ENCODE results near the gene TRIM63. TPM values are rescaled to one million over a fixed set of nuclear protein-coding genes. Genes with fewer than 3 reads are reported as not detected.

TRIM63 gene
- total RNA-seq, 3 donors from 2014 or later, result 0.22 TPM; not detected in 1

GRCh38 chr1:26028490-26028980 lies 38.9 kb downstream of the TRIM63 start:
- Histone ChIP-seq H3K4me1 (ENCODE audit: low read depth) (no peaks in the 10 kb centered on the region), H3K36me3 (ENCODE audit: low read depth) (no peaks in the 10 kb centered on the region), H3K9me3 (no peaks in the 10 kb centered on the region), H3K4me3 (no peak overlapping the region)
- intact Hi-C loops (cut with DNase I, micrococcal nuclease), result no loop called here
- no peak for ATAC-seq
- TF ChIP-seq CTCF (IDR thresholded peaks at IDR 0.05), result no peak
- DNase-seq, result no peak

- no peak for DNase-seq
- TF ChIP-seq CTCF (IDR thresholded peaks at IDR 0.05), result no peak
- no peaks in the 10 kb centered on the region for H3K36me3 ChIP-seq (ENCODE audit: low read depth)
- no peaks in the 10 kb centered on the region for H3K4me1 ChIP-seq (ENCODE audit: low read depth)
- no peaks in the 10 kb centered on the region for H3K9me3 ChIP-seq
- peak; percentile 15 for ATAC-seq
- no peak overlapping the region for H3K4me3 ChIP-seq
- intact Hi-C loops (cut with DNase I, micrococcal nuclease), result no loop called here
Measured at GRCh38 chr1:26027716-26028489, 39.5 kb downstream of the TRIM63 start.

GRCh38 chr1:26025517-26025916 lies 41.9 kb downstream of the TRIM63 start:
- no peak overlapping the region for H3K4me3 ChIP-seq
- intact Hi-C loops (cut with DNase I, micrococcal nuclease), result no loop called here
- no peak for ATAC-seq
- no peaks in the 10 kb centered on the region for H3K9me3 ChIP-seq
- no peaks in the 10 kb centered on the region for H3K4me1 ChIP-seq (ENCODE audit: low read depth)
- H3K36me3 ChIP-seq (ENCODE audit: low read depth), result no peaks in the 10 kb centered on the region
- no peak for DNase-seq
- no peak for TF ChIP-seq CTCF (IDR thresholded peaks at IDR 0.05)

DNA sequence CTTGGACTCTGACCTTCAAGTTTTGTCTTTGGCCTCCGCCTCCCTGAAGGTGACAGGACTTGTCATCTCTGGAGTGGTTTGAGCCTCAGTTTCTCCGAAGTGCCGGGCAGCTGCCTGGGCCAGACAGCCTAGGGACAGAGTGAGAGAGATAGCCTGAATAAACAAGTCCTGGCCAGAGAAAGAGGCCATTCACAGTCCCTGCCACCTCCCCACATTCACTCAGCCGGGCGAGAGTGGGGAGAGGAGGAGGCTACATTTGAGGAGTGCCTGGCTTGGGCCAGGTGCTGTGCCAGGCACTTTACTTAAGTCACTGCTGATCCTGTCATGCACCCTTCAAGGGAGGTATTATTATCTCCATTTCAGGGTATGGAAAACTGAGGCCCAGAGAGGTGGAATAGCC lies 42.4 kb downstream of the TRIM63 start:
- no peak for DNase-seq
- intact Hi-C loops (cut with DNase I, micrococcal nuclease), result no loop called here
- H3K36me3 ChIP-seq (ENCODE audit: low read depth), result no peaks in the 10 kb centered on the region
- H3K4me1 ChIP-seq (ENCODE audit: low read depth), result no peaks in the 10 kb centered on the region
- ATAC-seq, result no peak
- H3K4me3 ChIP-seq, result no peak overlapping the region
- no peaks in the 10 kb centered on the region for H3K9me3 ChIP-seq
- TF ChIP-seq CTCF (IDR thresholded peaks at IDR 0.05), result no peak

- DNase-seq (no peak), ATAC-seq (no peak)
- intact Hi-C loops (cut with DNase I, micrococcal nuclease), result no loop called here
- Histone ChIP-seq H3K36me3 (ENCODE audit: low read depth) (no peaks in the 10 kb centered on the region), H3K4me3 (no peak overlapping the region), H3K4me1 (ENCODE audit: low read depth) (no peaks in the 10 kb centered on the region), H3K9me3 (no peaks in the 10 kb centered on the region)
- no peak for TF ChIP-seq CTCF (IDR thresholded peaks at IDR 0.05)
Measured at GRCh38 chr1:26023826-26024225, 43.6 kb downstream of the TRIM63 start.
